Trophoblast cell (in vitro differentiated cells and primary cell): ENCODE results near the gene UBE2S.

Experiments used
- DNase-seq, 2 donors: peaks; one replicate each; pipeline ENCODE4 v3.0.0-alpha.2; 2016
- H2AFZ ChIP-seq: 2 replicates; pipeline ENCODE4 v1.6.1; 2013; ENCODE audit warnings: low read length, moderate library complexity, mild to moderate bottlenecking; ENCODE audit not compliant: insufficient read depth, poor library complexity
- H2AK5ac ChIP-seq: 2 replicates; pipeline ENCODE4 v1.6.1; 2013; ENCODE audit warnings: mild to moderate bottlenecking, low read length
- H2BK120ac ChIP-seq: 2 replicates; pipeline ENCODE4 v1.6.1; 2013; ENCODE audit warnings: low read length, mild to moderate bottlenecking, moderate library complexity; ENCODE audit not compliant: insufficient read depth, poor library complexity
- H2BK12ac ChIP-seq: 2 replicates; pipeline ENCODE4 v1.6.1; 2013; ENCODE audit warnings: mild to moderate bottlenecking, low read length, moderate library complexity
- H2BK5ac ChIP-seq: 2 replicates; pipeline ENCODE4 v1.6.1; 2013; ENCODE audit warnings: low read length, low read depth, moderate library complexity, mild to moderate bottlenecking; ENCODE audit not compliant: poor library complexity
- H3K14ac ChIP-seq: 2 replicates; pipeline ENCODE4 v1.6.1; 2013; ENCODE audit warnings: mild to moderate bottlenecking, low read length
- H3K18ac ChIP-seq: 2 replicates; pipeline ENCODE4 v1.6.1; 2013; ENCODE audit warnings: mild to moderate bottlenecking, low read length
- H3K23ac ChIP-seq: 2 replicates; pipeline ENCODE4 v1.6.1; 2013; ENCODE audit warnings: low read length
- H3K27ac ChIP-seq: 2 replicates; pipeline ENCODE4 v1.5.1; 2013; ENCODE audit warnings: low read depth, mild to moderate bottlenecking, inconsistent platforms, low read length, moderate library complexity
- H3K27me3 ChIP-seq: 2 replicates; pipeline ENCODE4 v1.6.1; 2013; ENCODE audit warnings: inconsistent platforms, mild to moderate bottlenecking, low read length, moderate library complexity; ENCODE audit not compliant: insufficient read depth
- H3K36me3 ChIP-seq, 2 experiments: 1 replicate in 1 of 2; 2 replicates in 1 of 2; pipeline ENCODE4 v1.6.1; 2013; ENCODE audit warnings: low read length in 2 of 2, mild to moderate bottlenecking in 2 of 2, moderate library complexity in 1 of 2; ENCODE audit not compliant: insufficient read depth in 2 of 2, control insufficient read depth in 1 of 2
- H3K4ac ChIP-seq: 2 replicates; pipeline ENCODE4 v1.6.1; 2013; ENCODE audit warnings: low read depth, mild to moderate bottlenecking, low read length, moderate library complexity
- H3K4me1 ChIP-seq, 2 experiments: 1 replicate in 1 of 2; 2 replicates in 1 of 2; pipeline ENCODE4 v1.6.1; 2013; ENCODE audit warnings: low read length in 2 of 2, mild to moderate bottlenecking in 2 of 2, moderate library complexity in 1 of 2; ENCODE audit not compliant: insufficient read depth in 2 of 2, control insufficient read depth in 1 of 2
- H3K4me2 ChIP-seq: 2 replicates; pipeline ENCODE4 v1.6.1; 2013; ENCODE audit warnings: inconsistent platforms, mild to moderate bottlenecking, low read length, moderate library complexity
- H3K4me3 ChIP-seq: 2 replicates; pipeline ENCODE4 v1.5.1; 2013; ENCODE audit warnings: mild to moderate bottlenecking, low read depth, low read length, inconsistent platforms
- H3K79me1 ChIP-seq: one replicate; pipeline ENCODE4 v1.6.1; 2013; ENCODE audit warnings: low read length
- H3K79me2 ChIP-seq: 2 replicates; pipeline ENCODE4 v1.6.1; 2013; ENCODE audit warnings: low read length, mild to moderate bottlenecking; ENCODE audit not compliant: control insufficient read depth, insufficient read depth, poor library complexity
- H3K9ac ChIP-seq: 2 replicates; pipeline ENCODE4 v1.6.1; 2013; ENCODE audit warnings: mild to moderate bottlenecking, low read length
- H3K9me3 ChIP-seq: 2 replicates; pipeline ENCODE4 v1.6.1; 2013; ENCODE audit warnings: low read depth, mild to moderate bottlenecking, control low read depth, inconsistent platforms, low read length; ENCODE audit not compliant: insufficient read depth
- H4K12ac ChIP-seq: 2 replicates; pipeline ENCODE4 v1.6.1; 2013; ENCODE audit warnings: low read depth, mild to moderate bottlenecking, low read length, moderate library complexity
- H4K8ac ChIP-seq: 2 replicates; pipeline ENCODE4 v1.6.1; 2013; ENCODE audit warnings: low read depth, mild to moderate bottlenecking, low read length, moderate library complexity
- H4K91ac ChIP-seq: one replicate; pipeline ENCODE4 v1.6.1; 2013; ENCODE audit warnings: low read depth, mild to moderate bottlenecking, low read length, moderate library complexity
- WGBS: extraction: QIAGEN DNeasy Blood & Tissue Kit; methylation state at CpG from one replicate; pipeline ENCODE4 v1.1.7; 2013; ENCODE audit warnings: missing lambda C conversion rate; ENCODE audit not compliant: insufficient read length, insufficient coverage; ENCODE audit errors: extremely low coverage; 5-methylcytosine and 5-hydroxymethylcytosine counted together

The UBE2S gene

DNA sequence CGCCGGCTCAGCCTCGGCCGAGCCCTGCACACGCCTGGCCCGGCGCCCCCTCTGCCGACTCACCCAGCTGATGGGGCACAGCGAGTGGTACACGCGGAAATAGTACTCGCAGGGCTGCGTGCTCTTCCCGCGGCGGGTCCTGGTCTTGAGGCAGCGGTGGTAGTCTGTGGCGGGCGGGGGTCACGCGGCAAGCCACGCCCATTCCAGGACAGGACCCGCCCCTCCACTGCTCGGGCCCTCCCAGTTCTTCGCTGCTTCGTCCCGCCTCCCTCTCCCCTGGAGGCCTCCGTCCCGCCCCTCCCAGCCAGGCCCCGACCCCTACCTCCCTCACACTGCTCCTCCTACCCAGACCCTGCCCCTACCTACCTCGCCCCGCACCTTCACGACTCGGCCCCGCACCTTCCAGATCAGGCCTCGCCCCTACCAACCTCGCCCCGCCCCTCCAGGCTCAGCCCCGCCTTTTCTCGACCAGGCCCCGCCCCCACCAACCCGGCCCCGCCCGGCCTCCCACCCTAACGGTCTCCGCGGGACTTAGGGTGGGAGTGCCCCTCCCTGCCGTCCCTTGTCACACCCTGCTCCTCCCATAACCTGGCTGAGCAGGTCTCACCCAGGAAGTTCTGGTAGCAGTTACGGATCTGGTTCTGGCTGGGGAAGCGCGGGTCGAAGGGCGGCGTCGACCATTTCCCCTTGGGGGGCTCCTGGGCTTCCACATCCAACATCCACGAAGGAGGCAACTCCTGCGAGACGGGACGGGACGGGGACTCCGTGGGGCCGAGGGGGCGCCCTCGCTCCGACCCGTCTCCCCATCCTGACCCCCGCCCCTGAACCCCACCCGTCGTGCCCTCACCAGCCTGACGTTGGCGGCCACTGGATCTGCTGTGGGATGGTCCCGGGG, 53.5 kb downstream of the UBE2S start:
- H3K18ac ChIP-seq, result no peak overlapping the region
- no peak overlapping the region for H3K4ac ChIP-seq
- no peak overlapping the region for H2AK5ac ChIP-seq
- H3K23ac ChIP-seq, result no peak overlapping the region
- peak; percentile 30 to 56 for DNase-seq
- H3K79me2 ChIP-seq, result no peaks in the 10 kb centered on the region
- H3K14ac ChIP-seq, result no peak overlapping the region
- H2BK5ac ChIP-seq, result no peak overlapping the region
- no peak overlapping the region for H4K8ac ChIP-seq
- no peak overlapping the region for H3K27ac ChIP-seq
- no peak overlapping the region for H2BK12ac ChIP-seq
- no peak overlapping the region for H3K9ac ChIP-seq
- H3K4me2 ChIP-seq, result peak overlapping the region; percentile 82
- peaks cover 4 to 15% of the 10 kb centered on the region in 2 experiments for H3K4me1 ChIP-seq
- no peak overlapping the region for H4K91ac ChIP-seq
- peaks cover 16% of the 10 kb centered on the region for H3K27me3 ChIP-seq
- H2AFZ ChIP-seq, result peak overlapping the region; percentile 51
- H3K9me3 ChIP-seq, result peaks cover 8% of the 10 kb centered on the region
- no peak overlapping the region for H2BK120ac ChIP-seq
- H3K36me3 ChIP-seq, result peaks cover 0 to 2% of the 10 kb centered on the region in 2 experiments
- peak overlapping the region; percentile 65 for H3K4me3 ChIP-seq
- H3K79me1 ChIP-seq, result peaks cover 1% of the 10 kb centered on the region
- WGBS, result no CpG with 5 or more reads among the region's 72 CpGs
- H4K12ac ChIP-seq, result no peak overlapping the region

DNA sequence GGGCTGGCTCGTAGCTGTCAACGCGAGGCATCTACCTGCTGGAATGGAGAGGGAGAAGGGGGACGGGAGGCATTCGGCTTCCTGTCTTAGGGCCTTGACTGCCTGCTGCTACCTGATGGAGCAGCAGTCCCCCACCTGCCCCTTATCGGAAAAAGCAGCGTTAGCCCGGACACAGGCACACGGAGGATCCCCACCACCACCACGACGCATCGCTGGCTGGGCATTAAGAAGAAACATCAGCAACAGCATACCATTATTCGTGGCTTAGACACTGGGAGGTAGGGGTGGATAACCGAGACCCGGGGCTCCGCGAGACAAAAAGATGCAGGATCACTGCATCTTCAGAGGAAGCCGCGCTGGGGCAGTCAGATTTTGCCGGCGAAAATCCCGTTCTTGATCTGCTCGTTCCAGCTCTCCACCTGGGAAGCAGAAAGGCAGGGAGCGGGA, 54.2 kb downstream of the UBE2S start:
- no peak for DNase-seq
- H3K4me1 ChIP-seq, result peaks cover 6 to 18% of the 10 kb centered on the region in 2 experiments
- no peak overlapping the region for H4K8ac ChIP-seq
- no peak overlapping the region for H3K14ac ChIP-seq
- no peak overlapping the region for H4K12ac ChIP-seq
- H3K4me3 ChIP-seq, result peak overlapping the region; percentile 65
- no CpG with 5 or more reads among the region's 24 CpGs for WGBS
- H3K18ac ChIP-seq, result no peak overlapping the region
- no peaks in the 10 kb centered on the region for H3K79me2 ChIP-seq
- peaks cover 16% of the 10 kb centered on the region for H3K27me3 ChIP-seq
- H2AK5ac ChIP-seq, result no peak overlapping the region
- H3K36me3 ChIP-seq, result peaks cover 2 to 4% of the 10 kb centered on the region in 2 experiments
- no peak overlapping the region for H2BK120ac ChIP-seq
- no peak overlapping the region for H3K9ac ChIP-seq
- peaks cover 1% of the 10 kb centered on the region for H3K79me1 ChIP-seq
- no peak overlapping the region for H3K27ac ChIP-seq
- H3K4me2 ChIP-seq, result peak overlapping the region; percentile 82
- no peak overlapping the region for H3K23ac ChIP-seq
- H2BK12ac ChIP-seq, result no peak overlapping the region
- H4K91ac ChIP-seq, result no peak overlapping the region
- H3K4ac ChIP-seq, result no peak overlapping the region
- H3K9me3 ChIP-seq, result peaks cover 8% of the 10 kb centered on the region
- H2BK5ac ChIP-seq, result no peak overlapping the region
- peak overlapping the region; percentile 19 for H2AFZ ChIP-seq

DNA sequence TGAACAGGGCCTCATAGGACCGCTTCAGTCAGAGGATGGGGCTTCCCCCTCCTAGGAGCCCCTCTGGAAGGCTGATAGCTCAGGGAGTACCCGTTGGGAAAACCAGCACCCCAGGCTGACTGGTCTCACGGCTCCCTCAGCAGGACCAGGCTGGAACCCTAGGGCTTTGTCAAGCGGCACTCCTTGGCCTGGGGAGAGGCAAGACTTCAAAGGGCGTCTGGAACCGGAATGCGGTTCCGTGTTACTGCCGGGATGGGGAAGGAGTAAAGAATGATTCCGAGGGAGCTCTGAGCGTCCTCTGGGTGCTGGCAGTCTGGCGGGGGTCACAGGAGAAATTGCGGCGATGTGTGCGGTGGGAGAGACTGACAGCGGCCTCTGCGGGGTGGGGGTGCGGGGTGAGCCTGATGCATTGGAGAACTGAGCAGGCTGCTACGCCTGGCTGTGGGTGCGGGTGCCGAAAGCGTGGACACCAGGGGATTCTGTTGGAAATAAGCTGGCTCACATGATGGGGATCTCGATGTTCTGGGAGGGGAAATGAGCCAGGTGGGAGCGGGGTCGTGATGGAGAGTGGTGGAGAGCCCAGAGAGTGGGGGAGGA, 54.9 kb downstream of the UBE2S start:
- no peak overlapping the region for H3K23ac ChIP-seq
- no peak overlapping the region for H3K18ac ChIP-seq
- peak in 1 of 2 donors; percentile 30 for DNase-seq
- H4K12ac ChIP-seq, result no peak overlapping the region
- H3K4me3 ChIP-seq, result no peak overlapping the region
- H2BK5ac ChIP-seq, result no peak overlapping the region
- no peak overlapping the region for H3K4me2 ChIP-seq
- H3K27me3 ChIP-seq, result peaks cover 16% of the 10 kb centered on the region
- H3K14ac ChIP-seq, result no peak overlapping the region
- H3K4ac ChIP-seq, result no peak overlapping the region
- no peak overlapping the region for H4K91ac ChIP-seq
- no CpG with 5 or more reads among the region's 25 CpGs for WGBS
- peaks cover 6 to 21% of the 10 kb centered on the region in 2 experiments for H3K4me1 ChIP-seq
- no peak overlapping the region for H2BK12ac ChIP-seq
- no peak overlapping the region for H2BK120ac ChIP-seq
- no peak overlapping the region for H3K9ac ChIP-seq
- peaks cover 8% of the 10 kb centered on the region for H3K9me3 ChIP-seq
- peaks cover 1% of the 10 kb centered on the region for H3K79me1 ChIP-seq
- no peak overlapping the region for H3K27ac ChIP-seq
- H4K8ac ChIP-seq, result no peak overlapping the region
- H2AFZ ChIP-seq, result no peak overlapping the region
- no peaks in the 10 kb centered on the region for H3K79me2 ChIP-seq
- no peak overlapping the region for H2AK5ac ChIP-seq
- H3K36me3 ChIP-seq, result peaks cover 4 to 6% of the 10 kb centered on the region in 2 experiments

DNA sequence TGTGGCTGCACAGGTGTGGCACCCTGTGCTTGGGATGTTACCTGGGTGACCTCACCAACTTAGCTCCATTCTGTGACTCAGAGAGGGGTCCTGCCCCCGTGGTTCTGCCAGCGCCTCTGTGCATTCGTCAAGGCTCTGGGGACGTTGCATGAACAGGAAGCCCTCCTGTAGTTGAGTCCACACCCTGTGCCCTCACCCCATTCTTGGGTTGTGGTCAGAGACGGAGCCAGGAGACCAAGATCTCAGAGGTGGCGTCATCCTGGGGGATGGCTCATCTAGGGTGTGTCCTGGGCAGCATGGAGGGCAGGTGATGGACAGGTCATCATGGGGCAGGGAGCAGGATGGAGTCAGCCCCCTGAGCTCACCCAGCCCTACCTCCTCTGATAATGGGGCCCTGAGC, 55.5 kb downstream of the UBE2S start:
- Histone ChIP-seq H3K18ac (no peak overlapping the region), H3K4me2 (no peak overlapping the region), H4K91ac (no peak overlapping the region), H4K8ac (no peak overlapping the region), H2BK120ac (no peak overlapping the region), H3K79me1 (peaks cover 1% of the 10 kb centered on the region), H2BK12ac (no peak overlapping the region), H2BK5ac (no peak overlapping the region), H3K9me3 (peaks cover 8% of the 10 kb centered on the region), H3K9ac (no peak overlapping the region), H3K4me1 (peaks cover 6 to 21% of the 10 kb centered on the region in 2 experiments), H3K27me3 (peaks cover 16% of the 10 kb centered on the region), H3K4ac (no peak overlapping the region), H2AK5ac (no peak overlapping the region), H3K23ac (no peak overlapping the region), H3K36me3 (peaks cover 9 to 11% of the 10 kb centered on the region in 2 experiments), H3K14ac (no peak overlapping the region), H3K79me2 (no peaks in the 10 kb centered on the region), H4K12ac (no peak overlapping the region), H3K4me3 (no peak overlapping the region), H2AFZ (no peak overlapping the region), H3K27ac (no peak overlapping the region)
- no CpG with 5 or more reads among the region's 6 CpGs for WGBS
- no peak for DNase-seq
